ENCODE data around the gene TULP3.

The TULP3 gene

DNA sequence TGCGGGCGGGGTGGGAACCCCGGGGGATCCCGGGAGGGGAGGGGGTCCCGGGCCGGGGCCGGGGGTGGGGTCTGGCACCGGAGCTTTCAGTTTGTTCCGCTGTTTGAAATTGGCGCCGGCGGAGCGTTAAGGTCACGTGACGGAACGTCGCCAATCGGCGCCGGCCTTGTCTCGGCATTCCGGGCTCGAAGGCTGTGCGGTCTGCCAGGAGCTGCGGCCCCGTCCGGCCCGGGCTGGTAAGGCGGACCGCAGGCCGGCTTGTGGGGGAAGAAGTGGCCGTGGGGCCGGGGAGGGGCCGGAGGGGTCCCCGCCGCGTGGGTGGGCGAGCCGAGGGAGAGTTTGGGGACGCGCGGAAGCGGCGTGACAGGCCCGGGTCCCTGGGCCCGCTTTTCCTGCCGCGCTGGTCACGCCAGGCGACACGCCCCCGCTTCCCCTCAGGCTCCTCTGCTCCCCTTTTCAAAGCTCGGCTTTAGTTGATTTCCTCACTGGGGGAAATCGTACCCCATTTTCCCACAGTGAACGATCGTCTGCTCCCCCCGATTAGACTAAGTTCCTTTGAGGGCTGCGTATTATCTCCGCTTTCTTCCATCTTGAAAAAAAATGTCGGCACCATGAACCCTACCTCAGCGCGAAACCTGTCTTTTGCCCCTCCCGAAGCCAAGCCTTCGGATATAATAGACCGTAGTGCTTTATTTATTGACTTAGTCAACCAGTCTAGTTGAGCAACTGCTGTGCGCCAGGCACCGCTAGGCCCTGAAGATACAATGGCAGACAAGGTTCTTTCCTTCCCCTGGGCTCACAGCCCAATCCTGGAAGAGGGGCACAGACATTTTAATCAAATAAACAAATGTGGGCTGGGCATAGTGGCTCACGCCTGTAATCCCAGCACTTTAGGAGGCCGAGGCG, 13.4 kb upstream of the TULP3 start, which contains the start of the genes FOXM1 and RHNO1:
Gene FOXM1, minus strand, starts transcription at position 128 of the 906 bp plus-strand sequence. CDS start 2,696 bp downstream, outside the sequence.
Gene RHNO1, plus strand, starts transcription at position 177 of the 906 bp plus-strand sequence. CDS start 8,144 bp downstream, outside the sequence.
- DNase-seq = peak; percentile 92

DNA sequence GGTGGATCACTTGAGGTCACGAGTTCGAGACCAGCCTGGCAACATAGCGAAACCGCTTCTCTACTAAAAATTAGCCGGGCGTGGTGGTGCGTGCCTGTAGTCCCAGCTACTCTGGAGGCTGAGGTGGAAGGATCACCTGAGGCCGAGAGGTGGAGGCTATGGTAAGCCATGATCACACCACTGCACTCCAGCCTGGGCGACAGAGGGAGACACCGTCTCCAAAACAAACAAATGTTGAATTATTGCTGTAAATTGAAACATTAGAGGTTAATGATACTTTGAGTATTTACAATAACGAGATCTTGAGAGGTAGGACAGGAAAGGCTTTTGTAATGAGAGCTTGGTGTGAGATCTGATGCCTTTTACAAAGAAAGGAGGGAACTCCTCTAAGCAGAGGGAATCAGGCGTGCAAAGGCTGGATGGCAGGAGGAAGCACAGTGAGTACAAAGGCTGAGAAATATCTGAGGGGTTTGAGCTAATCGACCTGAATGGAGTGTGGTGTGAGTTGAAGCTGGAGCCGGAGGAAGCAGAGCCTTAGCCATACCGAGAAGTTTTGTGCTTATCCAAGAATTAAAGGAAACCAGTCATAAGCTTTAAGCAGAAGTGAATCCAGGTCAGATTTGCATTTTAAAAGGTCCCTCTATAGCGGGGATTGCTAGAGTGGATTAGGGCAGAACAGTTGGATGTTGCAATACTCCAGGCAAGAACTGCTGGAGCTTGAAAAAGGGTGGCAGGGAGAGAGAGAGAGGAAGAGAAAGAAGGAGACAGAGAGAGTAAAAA, 12.5 kb upstream of the TULP3 start:
- DNase-seq = no peak

DNA sequence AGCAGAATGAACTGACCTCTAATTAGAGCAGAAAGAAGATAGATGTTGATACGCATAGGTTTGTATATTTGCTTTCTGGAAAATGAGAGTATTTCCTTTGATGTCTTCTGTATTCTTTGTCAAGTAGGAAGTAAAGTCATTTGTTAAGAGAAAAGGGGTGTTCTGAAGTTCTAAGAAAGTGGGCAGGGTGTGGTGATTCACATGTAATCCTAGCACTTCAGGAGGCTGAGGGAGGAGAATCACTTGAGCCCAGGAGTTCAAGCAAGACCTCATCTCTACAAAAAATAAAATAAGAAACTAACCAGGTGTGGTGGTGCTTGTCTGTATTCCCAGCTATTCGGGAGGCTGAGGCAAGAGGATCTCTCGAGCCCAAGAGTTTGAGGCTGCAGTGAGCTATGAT, 10.8 kb upstream of the TULP3 start:
- DNase-seq = no peak

DNA sequence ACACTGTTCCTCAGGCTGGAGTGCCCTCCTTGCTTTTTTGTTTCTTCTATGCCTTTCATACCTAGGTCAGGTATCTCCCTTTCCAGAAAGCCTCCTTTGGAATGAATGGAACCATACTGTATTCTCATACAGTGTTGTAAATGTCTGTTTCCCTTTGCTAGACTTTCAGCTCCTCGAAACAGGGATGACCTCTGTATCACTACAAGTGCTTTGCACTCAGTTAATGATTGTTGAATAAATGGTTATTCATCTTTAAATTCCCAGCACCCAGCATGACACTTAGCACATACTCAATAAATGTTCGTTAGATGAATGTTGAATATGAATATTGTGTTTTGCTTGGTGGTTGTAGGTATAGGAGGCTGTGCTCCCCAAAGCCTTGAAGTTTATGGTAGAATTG, 5.9 kb upstream of the TULP3 start:
- no peak for DNase-seq

DNA sequence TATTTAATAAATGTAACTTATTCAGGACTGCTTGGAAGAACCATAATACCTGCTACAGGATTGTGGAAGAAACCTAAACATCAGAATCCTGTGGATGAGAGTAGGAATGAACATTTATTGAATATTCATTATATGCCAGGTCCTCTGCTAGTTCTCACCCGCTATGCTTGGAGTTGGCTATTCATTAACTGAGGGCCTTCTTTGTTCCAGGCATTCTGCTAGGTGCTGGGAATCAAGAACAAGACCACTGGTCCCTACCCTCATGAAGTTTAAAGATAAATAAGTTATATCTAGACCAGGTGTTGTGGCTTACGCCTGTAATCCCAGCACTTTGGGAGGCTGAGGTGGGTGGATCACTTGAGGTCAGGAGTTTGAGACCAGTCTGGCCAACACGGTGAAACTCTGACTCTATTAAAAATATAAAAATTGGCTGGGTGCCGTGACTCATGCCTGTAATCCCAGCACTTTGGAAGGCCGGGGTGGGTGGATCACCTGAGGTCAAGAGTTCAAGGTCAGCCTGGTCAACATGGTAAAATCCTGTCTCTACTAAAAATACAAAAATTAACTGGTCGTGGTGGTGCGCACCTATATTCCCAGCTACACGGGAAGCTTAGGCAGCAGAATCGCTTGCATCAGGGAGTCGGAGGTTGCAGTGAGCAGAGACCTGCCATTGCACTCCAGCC, 3.8 kb upstream of the TULP3 start:
- DNase-seq = no peak

DNA sequence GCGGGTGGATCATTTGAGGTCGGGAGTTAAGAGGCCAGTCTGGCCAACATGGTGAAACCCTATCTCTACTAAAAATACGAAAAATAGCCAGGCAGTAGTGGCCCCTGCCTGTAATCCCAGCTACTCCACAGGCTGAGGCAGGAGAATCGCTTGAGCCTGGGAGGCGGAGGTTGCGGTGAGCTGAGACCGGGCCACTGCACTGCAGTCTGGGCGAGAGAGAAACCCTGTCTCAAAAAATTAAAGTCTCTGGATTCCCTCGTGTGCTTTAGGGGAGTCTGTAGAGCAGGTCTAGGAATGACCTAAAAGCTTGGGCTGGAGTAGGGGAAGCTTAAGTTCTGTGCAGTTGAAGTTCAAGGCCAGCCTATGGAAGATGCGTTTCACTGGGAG, 697 bp upstream of the TULP3 start:
- no peak for DNase-seq

DNA sequence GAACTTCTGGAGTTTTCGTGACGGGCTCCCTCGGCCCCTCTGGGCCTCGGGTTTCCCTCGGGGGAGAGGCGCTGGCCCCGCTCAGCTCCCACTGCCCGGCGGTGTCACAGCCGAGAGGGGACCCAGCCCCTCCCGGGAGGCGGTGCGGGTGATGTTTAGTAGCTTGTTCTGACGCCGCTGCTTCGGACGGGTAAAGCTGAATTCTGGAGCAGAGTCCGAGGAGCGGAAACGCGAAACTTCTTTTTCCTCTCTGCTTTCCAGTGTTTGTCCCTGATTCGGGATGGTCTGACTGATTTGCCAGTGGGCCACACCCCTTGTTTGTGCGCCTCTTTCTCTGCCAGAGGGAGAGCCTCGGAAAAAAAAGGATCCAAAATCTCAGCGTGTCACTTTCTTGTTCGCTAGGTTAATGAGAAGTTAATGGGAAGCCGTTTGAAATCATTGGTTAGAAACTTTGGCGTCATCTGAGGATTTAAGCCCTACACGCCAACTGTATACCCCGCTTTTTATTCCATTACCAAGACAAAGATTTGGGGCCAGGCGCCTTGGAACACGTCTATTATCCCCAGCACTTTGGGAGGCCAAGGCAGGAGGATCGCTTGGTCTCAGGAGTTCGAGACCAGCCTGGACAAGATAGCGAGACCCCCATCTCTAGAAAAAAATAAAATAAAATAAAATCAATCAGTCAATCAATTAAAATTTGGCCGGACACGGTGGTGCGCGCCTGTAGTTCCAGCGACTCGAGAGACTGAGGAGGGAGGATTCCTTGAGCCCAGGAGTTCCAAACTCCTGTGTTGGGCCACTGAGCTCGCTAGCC, 756 bp downstream of the TULP3 start:
- no peak for DNase-seq

DNA sequence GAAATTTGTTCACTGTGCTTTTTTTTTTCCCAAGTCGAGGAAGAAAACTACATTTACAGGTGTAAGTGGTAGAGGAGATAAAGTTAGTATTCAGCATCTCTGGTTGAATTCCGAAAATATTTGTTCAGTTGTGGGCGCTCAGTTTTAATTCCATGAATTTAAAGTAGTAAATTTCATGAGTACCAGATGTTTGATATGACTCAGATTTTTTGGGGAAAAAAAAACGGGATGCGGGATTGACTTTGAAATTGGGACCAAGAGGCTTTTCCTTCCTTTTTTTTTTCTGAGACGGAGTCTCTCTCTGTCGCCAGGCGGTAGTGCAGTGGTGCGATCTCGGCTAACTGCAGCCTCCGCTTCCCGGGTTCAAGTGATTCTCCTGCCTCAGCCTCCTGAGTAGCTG, 1.6 kb downstream of the TULP3 start:
- DNase-seq = no peak

DNA sequence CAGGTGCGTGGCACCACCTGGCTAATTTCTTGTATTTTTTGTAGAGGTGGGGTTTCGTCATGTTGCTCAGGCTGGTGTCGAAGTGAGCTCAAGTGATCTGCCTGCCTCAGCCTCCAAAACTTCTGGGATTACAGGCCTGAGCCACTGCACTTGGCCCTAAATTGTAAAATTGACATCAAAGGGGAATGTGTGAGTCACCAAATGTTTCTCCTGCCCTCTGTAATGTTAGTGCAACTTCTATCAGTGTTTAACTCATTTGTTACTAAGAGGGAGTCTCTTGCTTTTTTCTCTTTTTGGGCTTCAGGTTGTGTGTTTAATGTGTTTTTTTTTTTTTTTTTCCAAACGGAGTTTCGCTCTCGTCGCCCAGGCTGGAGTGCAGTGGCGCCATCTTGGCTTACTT, 2.3 kb downstream of the TULP3 start:
- no peak for DNase-seq

DNA sequence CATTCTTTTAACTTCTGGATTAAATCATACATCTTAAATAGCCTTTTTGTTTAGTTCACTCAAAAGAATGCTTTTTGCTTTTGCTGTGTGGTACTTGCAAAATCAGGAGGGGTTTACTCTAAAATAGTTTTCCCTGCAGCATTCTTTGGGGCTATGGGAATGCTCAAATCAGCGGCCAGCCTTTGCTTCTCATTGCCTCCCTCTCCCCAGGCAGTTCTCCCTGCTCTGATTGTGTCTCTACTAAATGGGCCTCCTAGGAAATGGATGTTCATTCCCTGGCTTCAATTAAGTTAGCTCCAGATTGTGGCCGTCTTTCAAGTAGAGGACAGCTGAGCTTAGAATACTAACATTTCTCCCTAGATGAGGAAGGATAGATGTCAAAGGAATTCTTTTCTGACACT, 4.4 kb downstream of the TULP3 start:
- DNase-seq = no peak

DNA sequence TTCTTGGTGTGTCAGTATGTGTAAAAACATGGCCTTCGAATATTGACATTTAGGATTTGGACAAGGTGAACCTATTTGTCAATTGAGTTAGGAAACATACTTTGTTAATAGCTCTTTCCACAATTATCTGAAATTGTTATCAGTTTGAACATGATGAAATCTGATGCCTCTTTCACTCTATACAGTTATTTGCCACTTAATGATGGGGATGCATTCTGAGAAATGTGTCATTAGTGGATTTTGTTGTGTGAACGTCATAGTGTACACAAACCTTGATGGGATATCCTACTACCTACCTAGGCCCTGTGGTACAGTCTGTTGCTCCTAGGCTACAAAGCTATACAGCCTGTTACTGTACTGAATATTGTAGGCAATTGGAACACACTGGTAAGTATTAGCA, 4.8 kb downstream of the TULP3 start:
- no peak for DNase-seq

DNA sequence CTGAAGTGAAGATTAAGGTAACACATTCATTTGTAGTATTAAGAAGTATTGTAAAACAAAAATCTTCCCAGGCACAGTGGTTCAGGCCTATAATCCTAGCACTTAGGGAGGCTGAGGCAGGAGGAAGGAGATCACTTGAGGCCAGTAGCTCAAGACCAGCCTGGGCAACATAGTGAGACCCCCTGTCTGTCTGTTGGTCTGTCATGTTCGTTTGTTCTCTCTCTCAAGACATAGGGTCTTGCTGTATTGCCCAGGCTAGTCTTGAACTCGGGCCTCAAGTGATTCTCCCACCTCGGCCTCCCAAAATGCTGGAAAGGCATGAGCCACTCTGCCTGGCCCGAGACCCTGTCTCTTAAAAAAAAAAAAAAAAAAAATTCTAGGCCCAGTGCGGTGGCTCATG, 6.7 kb downstream of the TULP3 start:
- DNase-seq = no peak

DNA sequence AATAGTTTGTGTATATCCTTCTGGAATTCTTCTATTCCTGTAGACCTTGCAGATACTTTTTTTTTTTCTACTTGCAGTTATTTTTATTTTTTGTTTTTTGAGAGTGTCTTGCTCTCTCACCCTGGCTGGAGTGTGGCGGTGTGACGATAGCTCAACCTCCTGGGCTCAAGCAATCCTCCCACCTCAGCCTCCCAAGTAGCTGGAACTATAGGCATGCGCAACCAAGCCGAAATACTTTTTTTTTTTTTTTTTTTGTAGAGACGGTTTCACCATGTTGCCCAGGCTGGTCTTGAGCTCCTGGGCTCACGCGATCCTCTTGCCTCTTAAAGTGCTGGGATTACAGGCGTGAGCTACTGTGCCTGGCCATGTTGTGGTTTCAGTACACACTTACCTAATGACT, 10.0 kb downstream of the TULP3 start:
- DNase-seq = no peak

DNA sequence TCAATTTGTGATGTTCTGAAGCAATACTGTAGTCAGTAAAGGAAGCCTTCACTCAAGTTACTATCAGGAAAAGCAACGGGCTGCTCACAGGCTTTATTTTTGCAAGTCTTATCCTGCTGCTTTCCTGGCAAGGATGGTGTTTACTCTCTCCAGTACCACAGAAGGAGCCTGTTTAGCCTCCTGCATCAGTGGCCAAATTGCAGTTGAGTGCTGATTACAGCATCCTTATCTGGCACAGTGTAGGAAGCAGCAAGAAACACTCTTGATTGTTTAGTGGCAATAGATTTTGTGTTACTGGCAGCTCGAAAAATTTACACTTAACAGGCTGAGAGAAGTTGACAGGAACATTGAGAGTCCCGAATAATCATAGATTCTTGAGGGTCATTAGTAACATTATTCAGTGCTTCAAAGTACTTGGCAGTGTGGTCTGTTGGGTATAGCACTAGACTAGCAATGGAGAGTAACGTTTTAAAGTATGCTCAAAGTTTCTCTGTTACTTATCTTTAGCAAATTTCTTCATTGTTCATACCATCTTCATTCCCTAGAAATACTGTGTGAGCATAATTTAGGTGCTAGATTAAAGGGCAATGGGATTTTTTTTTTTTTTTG, 11.7 kb downstream of the TULP3 start:
- DNase-seq = no peak

DNA sequence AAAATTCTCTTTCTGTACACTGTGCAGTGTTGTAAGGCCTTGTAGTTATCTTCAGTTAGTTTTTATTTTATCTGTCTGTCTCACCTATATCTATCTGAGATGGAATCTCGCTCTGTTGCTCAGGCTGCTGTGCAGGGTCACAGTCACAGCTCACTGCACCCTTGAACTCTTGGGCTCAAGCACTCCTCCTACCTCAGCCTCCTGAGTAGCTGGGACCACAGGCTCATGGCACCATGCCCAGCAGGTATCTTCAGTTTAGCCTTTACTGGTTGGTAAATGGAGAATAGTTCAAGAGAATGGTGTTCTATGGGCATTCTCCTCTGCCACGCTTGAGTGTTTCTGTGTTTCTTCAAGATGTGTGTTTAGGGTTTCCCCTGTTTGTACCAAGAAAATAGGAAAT, 13.6 kb downstream of the TULP3 start:
- DNase-seq = no peak

DNA sequence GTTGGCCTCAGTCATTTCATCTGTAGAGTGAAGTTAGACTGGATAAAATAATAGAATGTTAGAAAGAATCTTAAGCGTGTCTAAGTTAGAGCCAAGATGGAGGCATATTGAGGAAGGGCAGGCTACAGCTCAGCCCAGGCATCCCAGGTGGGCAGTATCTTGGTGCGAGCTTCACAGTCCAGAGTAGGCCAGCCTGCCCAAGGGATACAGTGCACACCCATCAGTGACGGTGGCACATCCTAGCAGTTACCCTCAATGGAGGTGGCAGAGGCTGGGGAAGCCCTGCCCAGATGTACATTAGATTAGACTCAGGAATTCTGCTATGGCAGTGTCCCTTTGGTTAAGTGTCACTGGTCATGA, 21.5 kb downstream of the TULP3 start:
- no peak for DNase-seq

DNA sequence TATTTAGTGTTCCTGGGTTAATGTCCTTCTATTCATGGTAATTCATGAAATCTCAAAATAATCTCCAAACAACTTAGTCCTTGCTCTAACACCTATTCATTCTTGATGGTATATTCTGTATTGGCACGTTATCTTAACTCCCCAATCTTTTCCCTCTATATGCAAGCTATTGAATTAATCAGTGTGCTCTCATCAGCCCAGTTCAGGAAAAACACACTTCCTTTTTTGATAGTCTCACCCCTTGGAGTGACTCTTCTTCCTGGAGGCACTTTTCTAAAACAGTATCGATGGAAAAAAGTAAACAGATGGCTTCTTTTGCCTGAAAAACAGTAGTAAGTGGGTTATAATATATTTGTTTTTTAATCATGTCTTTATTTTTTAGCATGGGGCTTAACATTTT, 28.6 kb downstream of the TULP3 start:
- DNase-seq = no peak

DNA sequence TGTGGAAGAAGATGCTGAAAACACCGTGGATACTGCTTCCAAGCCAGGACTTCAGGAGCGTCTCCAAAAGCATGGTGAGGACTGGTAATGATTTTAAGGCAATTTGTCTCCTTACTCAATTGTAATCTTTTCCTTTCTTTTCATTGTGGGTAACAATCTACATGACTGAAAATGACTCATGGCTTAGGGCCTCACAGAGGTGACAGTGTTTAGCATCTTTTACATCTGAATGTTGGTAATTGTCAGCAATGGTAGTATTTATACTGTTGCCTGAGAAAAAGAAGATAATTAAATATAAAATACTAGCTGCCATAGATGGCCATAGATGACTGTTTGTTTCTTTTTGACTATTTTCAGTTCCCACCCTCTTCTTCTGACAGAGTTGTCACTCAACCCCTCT, 31.6 kb downstream of the TULP3 start:
- no peak for DNase-seq

DNA sequence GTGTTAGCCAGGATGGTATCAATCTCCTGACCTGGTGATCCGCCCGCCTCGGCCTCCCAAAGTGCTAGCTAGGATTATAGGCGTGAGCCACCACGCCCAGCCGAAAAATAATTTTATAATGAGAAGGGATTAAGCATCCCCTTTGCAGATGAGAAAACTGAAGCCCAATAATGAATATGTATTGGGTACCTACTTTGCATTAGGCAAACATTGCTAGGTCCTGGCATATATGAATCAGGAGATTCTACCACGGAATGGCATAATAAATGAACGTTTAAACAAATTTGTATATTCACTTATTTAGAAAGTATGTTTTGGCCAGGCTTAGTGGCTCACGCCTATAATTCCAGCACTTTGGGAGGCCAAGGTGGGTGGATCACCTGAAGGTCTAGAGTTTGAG, 32.4 kb downstream of the TULP3 start:
- DNase-seq = no peak

DNA sequence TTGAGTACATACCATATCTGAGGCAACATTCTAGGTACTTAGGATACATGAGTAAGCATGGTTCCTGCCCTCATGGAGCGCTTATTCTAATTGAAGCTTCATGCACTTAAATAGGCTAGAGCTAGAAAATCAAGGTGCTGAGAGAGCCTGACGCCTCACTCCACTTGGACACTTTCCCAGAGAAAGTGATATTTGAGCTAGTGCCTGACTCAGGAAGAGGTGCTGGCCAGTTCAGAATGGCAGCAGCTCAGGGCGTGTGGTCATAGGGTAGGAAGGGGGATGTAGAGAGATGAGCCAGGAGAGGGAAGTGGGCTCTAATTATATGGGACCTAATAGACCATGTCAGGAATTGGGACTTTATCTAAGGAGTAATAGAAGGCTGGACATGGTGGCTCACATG, 33.3 kb downstream of the TULP3 start:
- no peak for DNase-seq

DNA sequence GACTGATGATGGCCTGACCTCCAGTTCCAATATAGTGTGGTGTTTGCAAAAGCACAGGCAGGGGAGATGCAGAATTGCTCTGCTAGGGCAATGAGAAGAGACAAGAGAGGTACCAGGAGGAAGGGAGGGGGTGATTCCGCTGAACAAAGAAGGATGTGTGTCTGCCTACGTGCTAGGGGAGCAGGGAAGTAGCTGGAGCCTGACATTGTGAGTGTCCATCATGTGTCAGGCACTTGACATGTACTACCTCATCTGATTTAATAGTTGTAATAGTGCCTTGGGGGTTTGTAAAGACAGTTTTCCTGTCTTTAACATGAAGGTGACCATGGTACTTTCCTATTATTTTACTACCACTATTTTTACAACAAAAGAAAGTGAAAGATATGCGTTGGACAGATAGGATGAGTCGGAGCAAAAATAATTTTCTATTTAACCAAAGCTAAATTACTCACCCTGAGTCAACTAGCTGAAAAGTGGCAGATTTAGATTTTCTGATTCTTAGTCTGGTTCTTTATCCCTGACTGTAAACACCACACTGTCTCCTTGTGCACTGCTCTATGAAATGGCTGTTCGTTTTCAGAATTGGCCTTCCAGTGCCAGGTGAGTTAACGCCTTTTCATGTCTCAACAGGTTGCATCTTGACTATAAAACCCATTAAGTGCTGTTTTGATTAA, 34.8 kb downstream of the TULP3 start:
- DNase-seq = no peak

DNA sequence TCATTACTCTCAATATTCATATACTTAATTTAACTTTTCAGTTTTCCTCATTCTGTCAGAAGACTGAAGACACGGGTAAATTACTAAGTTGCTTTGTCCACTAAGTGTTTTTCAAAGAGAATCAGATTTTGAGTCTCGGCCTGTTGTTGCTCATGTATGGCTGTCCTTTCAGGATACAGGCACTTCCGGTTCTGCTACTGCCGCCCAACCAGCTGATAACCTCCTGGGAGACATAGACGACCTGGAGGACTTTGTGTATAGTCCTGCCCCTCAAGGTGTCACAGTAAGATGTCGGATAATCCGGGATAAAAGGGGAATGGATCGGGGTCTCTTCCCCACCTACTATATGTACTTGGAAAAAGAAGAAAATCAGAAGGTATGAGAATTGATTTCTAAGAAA, 40.2 kb downstream of the TULP3 start:
- DNase-seq = no peak
